Tibial nerve (tissue), 4 donors: Measurements from ENCODE around the gene GABRG3.

Source experiments
- CTCF ChIP-seq, 5 experiments: fragments of 200-600 bp in 3 of 5; fragments of 450-650 bp in 2 of 5; sonication (generic) in 3 of 5; IDR thresholded peaks; one replicate each; pipeline ENCODE4 v1.5.1; 2016 to 2019; ENCODE audit warnings: antibody characterized with exemption in 5 of 5, mild to moderate bottlenecking in 3 of 5, moderate library complexity in 2 of 5
- EP300 ChIP-seq, 2 donors: sonication (generic); formaldehyde crosslinking; IDR thresholded peaks; one replicate each; pipeline ENCODE4 v1.6.1; 2017; ENCODE audit warnings: antibody characterized with exemption in 2 of 2, mild to moderate bottlenecking in 1 of 2

- TF ChIP-seq CTCF (IDR thresholded peaks at IDR 0.05) (no peak), EP300 (IDR thresholded peaks at IDR 0.05) (no peak)
Observed at GRCh38 chr15:27273506-27273905, 302.5 kb downstream of the GABRG3 start.
